Nephron (organoid): Measurements from ENCODE around the gene PREPL.

Source experiments
- H3K27ac Mint-ChIP-seq, 3 experiments: 2 replicates each; pipeline ENCODE4 v1.8.0; 2020; ENCODE audit warnings: mixed read lengths in 3 of 3, mild to moderate bottlenecking in 2 of 3, moderate library complexity in 1 of 3
- H3K27me3 Mint-ChIP-seq: 2 replicates; pipeline ENCODE4 v1.8.0; 2021; ENCODE audit warnings: low read depth, mild to moderate bottlenecking, moderate library complexity, mixed read lengths
- H3K36me3 Mint-ChIP-seq: 2 replicates; pipeline ENCODE4 v1.8.0; 2020; ENCODE audit warnings: low read depth, mixed read lengths
- H3K4me1 Mint-ChIP-seq: 2 replicates; pipeline ENCODE4 v1.8.0; 2020; ENCODE audit warnings: mixed read lengths
- H3K4me3 Mint-ChIP-seq, 3 experiments: 2 replicates each; pipeline ENCODE4 v1.8.0; 2020; ENCODE audit warnings: mild to moderate bottlenecking in 3 of 3, mixed read lengths in 3 of 3, moderate library complexity in 2 of 3
- H3K9me3 Mint-ChIP-seq: 2 replicates; pipeline ENCODE4 v1.8.0; 2020; ENCODE audit warnings: mixed read lengths
- CTCF ChIP-seq, 3 experiments: fragments of 200-600 bp; sonication (generic); IDR thresholded peaks; one replicate each; pipeline ENCODE4 v1.5.0; 2021; ENCODE audit warnings: antibody characterized with exemption in 3 of 3; ENCODE audit not compliant: unreplicated experiment in 3 of 3

Gene PREPL

GRCh38 chr2:44361330-44362206, at the start of gene PREPL, which contains the start of gene CAMKMT:
PREPL (minus strand) TSS chr2:44361494; CDS start chr2:44346342, 15,152 bp downstream.
CAMKMT (plus strand) TSS chr2:44361947.
- Mint-ChIP-seq H3K27me3 (no peaks in the 10 kb centered on the region), H3K4me1 (peaks cover 42% of the 10 kb centered on the region), H3K9me3 (no peaks in the 10 kb centered on the region), H3K4me3 (peak within 1 kb of the TSS; percentile 97 to 99 (median 98)), H3K27ac (peak within 1 kb of the TSS; percentile 98 to 100 (median 100)), H3K36me3 (no peaks in the 10 kb centered on the region)
- TF ChIP-seq CTCF (IDR thresholded peaks at IDR 0.05; ENCODE audit: unreplicated experiment in 3 of 3): no peak

- no peak for TF ChIP-seq CTCF (IDR thresholded peaks at IDR 0.05; ENCODE audit: unreplicated experiment in 3 of 3)
- H3K9me3 Mint-ChIP-seq: no peaks in the 10 kb centered on the region
- no peaks in the 10 kb centered on the region for H3K36me3 Mint-ChIP-seq
- no peak overlapping the region for H3K27ac Mint-ChIP-seq
- H3K4me1 Mint-ChIP-seq: peaks cover 5% of the 10 kb centered on the region
- H3K4me3 Mint-ChIP-seq: peak overlapping the region in 1 of 3 experiments; percentile 31
- peaks cover 9% of the 10 kb centered on the region for H3K27me3 Mint-ChIP-seq
Observed at GRCh38 chr2:44398243-44398897, 37.1 kb upstream of the PREPL start.

- no peak for TF ChIP-seq CTCF (IDR thresholded peaks at IDR 0.05; ENCODE audit: unreplicated experiment in 3 of 3)
- Mint-ChIP-seq H3K9me3 (no peaks in the 10 kb centered on the region), H3K27me3 (peaks cover 9% of the 10 kb centered on the region), H3K27ac (no peak overlapping the region), H3K4me3 (peak overlapping the region in 1 of 3 experiments; percentile 31), H3K4me1 (peaks cover 5% of the 10 kb centered on the region), H3K36me3 (no peaks in the 10 kb centered on the region)
Observed at GRCh38 chr2:44397447-44398175, 36.3 kb upstream of the PREPL start.

- H3K27ac Mint-ChIP-seq: no peak overlapping the region
- peaks cover 8% of the 10 kb centered on the region for H3K9me3 Mint-ChIP-seq
- no peak overlapping the region for H3K4me3 Mint-ChIP-seq
- peaks cover 9% of the 10 kb centered on the region for H3K36me3 Mint-ChIP-seq
- H3K4me1 Mint-ChIP-seq: no peaks in the 10 kb centered on the region
- H3K27me3 Mint-ChIP-seq: peaks cover 8% of the 10 kb centered on the region
- TF ChIP-seq CTCF (IDR thresholded peaks at IDR 0.05; ENCODE audit: unreplicated experiment in 3 of 3): peak; percentile 56 to 79 (median 57)
Observed at GRCh38 chr2:44392338-44392943, 31.1 kb upstream of the PREPL start.

GRCh38 chr2:44389895-44390294, 28.6 kb upstream of the PREPL start:
- H3K4me1 Mint-ChIP-seq: no peaks in the 10 kb centered on the region
- no peaks in the 10 kb centered on the region for H3K27me3 Mint-ChIP-seq
- TF ChIP-seq CTCF (IDR thresholded peaks at IDR 0.05; ENCODE audit: unreplicated experiment in 3 of 3): peak; percentile 21 to 39 (median 33)
- H3K27ac Mint-ChIP-seq: no peak overlapping the region
- peaks cover 17% of the 10 kb centered on the region for H3K36me3 Mint-ChIP-seq
- no peak overlapping the region for H3K4me3 Mint-ChIP-seq
- peaks cover 20% of the 10 kb centered on the region for H3K9me3 Mint-ChIP-seq
